Activated T-helper 1 cell treated with anti-CD3 and anti-CD28 coated beads, Interleukin-12 subunit alpha, Interleukin-12 subunit beta, Interleukin-2, Interleukin-4 antibody, amounts not matched to agents 30 ng/mL and 10 ng/mL and 1 ng/mL, durations not matched to agents 14 hours and 24 hours and 36 hours (primary cell): ENCODE measurements around the gene PTPN20. TPM values are rescaled to one million over a fixed set of nuclear protein-coding genes. Genes with fewer than 3 reads are reported as not detected.

ENCODE experiments used
- DNase-seq: peaks from one replicate; pipeline ENCODE4 v3.0.0; 2021; ENCODE audit warnings: low spot score
- H3K27ac Mint-ChIP-seq: one replicate; pipeline ENCODE4 v1.8.0; 2021; ENCODE audit warnings: mild to moderate bottlenecking, mixed read lengths
- H3K27me3 Mint-ChIP-seq: one replicate; pipeline ENCODE4 v1.8.0; 2022; ENCODE audit warnings: mild to moderate bottlenecking, moderate library complexity, mixed read lengths; ENCODE audit not compliant: insufficient read depth
- H3K36me3 Mint-ChIP-seq: one replicate; pipeline ENCODE4 v1.8.0; 2021; ENCODE audit warnings: low read depth, mixed read lengths
- H3K4me1 Mint-ChIP-seq: one replicate; pipeline ENCODE4 v1.8.0; 2021; ENCODE audit warnings: low read depth, mixed read lengths
- H3K4me3 Mint-ChIP-seq: one replicate; pipeline ENCODE4 v1.8.0; 2021; ENCODE audit warnings: mild to moderate bottlenecking, moderate library complexity, mixed read lengths
- H3K9me3 Mint-ChIP-seq: one replicate; pipeline ENCODE4 v1.8.0; 2021; ENCODE audit warnings: mixed read lengths
- intact Hi-C: fragments of 100-400 bp; cut with micrococcal nuclease; formaldehyde crosslinking; loops from one replicate; pipeline ENCODE4 v1.15.1; 2024
- total RNA-seq: library from RNA; stranded (reverse); gene quantifications from 2 replicates; pipeline ENCODE4 v1.2.3, GENCODE V29; 2022

Gene PTPN20
- total RNA-seq, 1 donor from 2014 or later: 0.21 TPM

- Mint-ChIP-seq H3K4me3 (no peak overlapping the region), H3K27me3 (peaks cover 2% of the 10 kb centered on the region), H3K27ac (no peak overlapping the region), H3K9me3 (no peaks in the 10 kb centered on the region), H3K36me3 (no peaks in the 10 kb centered on the region), H3K4me1 (peaks cover 4% of the 10 kb centered on the region)
- intact Hi-C loops: loop anchor here (5.0 kb wide), 1 partner anchor 132 kb away; no protein-coding TSS in a partner anchor
- DNase-seq: no peak
These were observed 134.2 kb downstream of the PTPN20 start for GRCh38 chr10:47045331-47045861.

DNA sequence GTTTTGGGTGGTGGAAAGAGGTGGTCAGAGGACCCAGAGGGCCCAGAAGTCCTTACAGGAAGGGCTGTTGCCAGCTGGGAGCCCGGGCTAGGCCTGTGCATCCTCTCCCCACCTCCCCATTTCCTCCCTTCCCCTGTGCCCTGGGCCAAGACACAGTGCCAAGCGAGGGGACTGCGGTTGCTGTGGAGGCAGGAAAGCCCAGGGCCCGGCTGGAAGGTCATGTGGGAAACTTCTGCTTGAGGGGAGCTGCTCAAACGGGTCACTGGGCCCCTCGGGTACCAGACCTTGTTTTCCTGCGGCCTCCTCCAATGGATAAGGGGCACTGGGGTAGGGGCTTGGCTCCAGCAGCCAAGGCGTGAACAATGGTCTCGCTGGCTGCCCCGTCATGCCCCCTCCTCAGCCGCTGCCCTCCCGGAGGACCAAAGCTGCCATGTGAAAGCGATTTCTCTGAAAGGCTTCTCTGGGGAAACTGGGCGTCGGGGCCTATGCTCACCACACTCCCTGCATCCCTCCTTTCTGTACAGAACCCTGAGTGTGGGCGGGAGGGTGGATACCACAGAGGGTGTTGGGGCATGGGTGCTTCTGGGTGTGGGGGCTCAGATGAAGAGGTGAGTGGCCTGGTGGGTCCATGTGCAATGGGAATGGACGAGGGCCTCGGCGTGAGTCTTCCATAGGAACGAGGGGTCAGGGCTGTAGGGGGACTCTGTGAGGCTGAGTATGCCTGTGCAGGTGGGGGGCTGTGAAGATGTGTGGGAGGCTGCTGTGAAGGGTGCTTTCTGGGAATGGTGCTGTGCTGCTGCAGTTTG, 135.3 kb downstream of the PTPN20 start:
- intact Hi-C loops: loop anchor here (1.0 to 5.0 kb wide), 3 partner anchors 131 to 294 kb away; no protein-coding TSS in a partner anchor
- Mint-ChIP-seq H3K9me3 (no peaks in the 10 kb centered on the region), H3K27me3 (peaks cover 2% of the 10 kb centered on the region), H3K36me3 (no peaks in the 10 kb centered on the region), H3K27ac (no peak overlapping the region), H3K4me1 (peaks cover 4% of the 10 kb centered on the region), H3K4me3 (no peak overlapping the region)
- no peak for DNase-seq

DNA sequence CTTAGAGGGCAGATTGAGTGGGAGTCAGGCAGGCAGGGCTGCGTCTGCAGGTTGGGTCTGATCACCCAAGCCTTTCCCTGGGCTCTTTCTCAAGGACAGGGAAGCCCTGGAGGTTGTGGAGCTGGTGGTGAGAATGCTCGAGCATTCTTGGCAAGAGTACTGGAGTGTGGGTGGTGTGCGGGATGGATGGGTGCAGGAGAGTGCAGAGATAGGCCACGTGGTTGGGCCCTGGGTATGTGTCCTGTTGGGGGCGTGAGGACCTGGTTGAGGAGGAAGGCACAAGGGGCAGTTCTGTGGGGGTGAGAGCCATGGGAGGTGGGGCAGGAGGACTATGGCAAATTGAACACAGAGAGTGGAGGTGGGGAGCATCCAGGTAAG, 135.9 kb downstream of the PTPN20 start:
- intact Hi-C loops: loop anchor here (1.0 to 5.0 kb wide), 3 partner anchors 130 to 293 kb away; no protein-coding TSS in a partner anchor
- H3K27ac Mint-ChIP-seq: no peak overlapping the region
- peaks cover 4% of the 10 kb centered on the region for H3K4me1 Mint-ChIP-seq
- no peak overlapping the region for H3K4me3 Mint-ChIP-seq
- H3K9me3 Mint-ChIP-seq: no peaks in the 10 kb centered on the region
- no peak for DNase-seq
- H3K36me3 Mint-ChIP-seq: no peaks in the 10 kb centered on the region
- peaks cover 2% of the 10 kb centered on the region for H3K27me3 Mint-ChIP-seq

- Mint-ChIP-seq H3K36me3 (no peaks in the 10 kb centered on the region), H3K27ac (no peak overlapping the region), H3K4me3 (no peak overlapping the region), H3K4me1 (peaks cover 4% of the 10 kb centered on the region), H3K27me3 (peaks cover 2% of the 10 kb centered on the region), H3K9me3 (no peaks in the 10 kb centered on the region)
- intact Hi-C loops: loop anchor here (1.0 to 5.0 kb wide), 3 partner anchors 129 to 292 kb away; no protein-coding TSS in a partner anchor
- DNase-seq: peak; percentile 54
These were observed 136.6 kb downstream of the PTPN20 start for GRCh38 chr10:47047577-47048525.

DNA sequence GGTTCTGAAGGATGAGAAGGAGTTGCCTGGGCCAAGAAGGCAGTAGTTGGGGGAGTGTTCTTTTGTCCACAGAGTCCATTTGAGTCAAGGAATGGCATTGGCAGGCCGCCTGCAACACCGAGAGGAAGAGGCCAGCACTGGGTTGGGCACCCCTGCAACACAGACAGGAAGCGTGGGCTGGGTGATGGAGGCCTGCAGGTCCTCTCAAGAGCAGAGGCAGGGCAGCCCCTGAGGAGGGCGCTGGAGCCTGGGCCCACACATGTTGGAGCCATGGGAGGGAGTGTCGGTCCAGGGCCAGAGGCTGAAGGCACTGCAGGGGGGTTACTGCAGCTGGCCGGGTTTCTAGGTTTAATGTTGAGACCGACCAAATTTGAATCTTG, 137.3 kb downstream of the PTPN20 start:
- peaks cover under 1% of the 10 kb centered on the region for H3K27me3 Mint-ChIP-seq
- DNase-seq: no peak
- no peaks in the 10 kb centered on the region for H3K9me3 Mint-ChIP-seq
- H3K27ac Mint-ChIP-seq: no peak overlapping the region
- intact Hi-C loops: loop anchor here (5.0 kb wide), 1 partner anchor 129 kb away; no protein-coding TSS in a partner anchor
- H3K4me1 Mint-ChIP-seq: peaks cover 4% of the 10 kb centered on the region
- H3K4me3 Mint-ChIP-seq: no peak overlapping the region
- H3K36me3 Mint-ChIP-seq: no peaks in the 10 kb centered on the region

- Mint-ChIP-seq H3K27ac (no peak overlapping the region), H3K4me1 (peaks cover 4% of the 10 kb centered on the region), H3K27me3 (no peaks in the 10 kb centered on the region), H3K36me3 (no peaks in the 10 kb centered on the region), H3K4me3 (no peak overlapping the region), H3K9me3 (no peaks in the 10 kb centered on the region)
- intact Hi-C loops: loop anchor here (5.0 kb wide), 1 partner anchor 128 kb away; no protein-coding TSS in a partner anchor
- DNase-seq: no peak
These were observed 138.0 kb downstream of the PTPN20 start for GRCh38 chr10:47049056-47049851.

- no peak for DNase-seq
- no peaks in the 10 kb centered on the region for H3K9me3 Mint-ChIP-seq
- H3K27me3 Mint-ChIP-seq: no peaks in the 10 kb centered on the region
- no peaks in the 10 kb centered on the region for H3K36me3 Mint-ChIP-seq
- H3K4me3 Mint-ChIP-seq: no peak overlapping the region
- no peak overlapping the region for H3K27ac Mint-ChIP-seq
- peaks cover 4% of the 10 kb centered on the region for H3K4me1 Mint-ChIP-seq
- intact Hi-C loops: loop anchor here (5.0 kb wide), 1 partner anchor 127 kb away; no protein-coding TSS in a partner anchor
These were observed 138.7 kb downstream of the PTPN20 start for GRCh38 chr10:47049906-47050305.

DNA sequence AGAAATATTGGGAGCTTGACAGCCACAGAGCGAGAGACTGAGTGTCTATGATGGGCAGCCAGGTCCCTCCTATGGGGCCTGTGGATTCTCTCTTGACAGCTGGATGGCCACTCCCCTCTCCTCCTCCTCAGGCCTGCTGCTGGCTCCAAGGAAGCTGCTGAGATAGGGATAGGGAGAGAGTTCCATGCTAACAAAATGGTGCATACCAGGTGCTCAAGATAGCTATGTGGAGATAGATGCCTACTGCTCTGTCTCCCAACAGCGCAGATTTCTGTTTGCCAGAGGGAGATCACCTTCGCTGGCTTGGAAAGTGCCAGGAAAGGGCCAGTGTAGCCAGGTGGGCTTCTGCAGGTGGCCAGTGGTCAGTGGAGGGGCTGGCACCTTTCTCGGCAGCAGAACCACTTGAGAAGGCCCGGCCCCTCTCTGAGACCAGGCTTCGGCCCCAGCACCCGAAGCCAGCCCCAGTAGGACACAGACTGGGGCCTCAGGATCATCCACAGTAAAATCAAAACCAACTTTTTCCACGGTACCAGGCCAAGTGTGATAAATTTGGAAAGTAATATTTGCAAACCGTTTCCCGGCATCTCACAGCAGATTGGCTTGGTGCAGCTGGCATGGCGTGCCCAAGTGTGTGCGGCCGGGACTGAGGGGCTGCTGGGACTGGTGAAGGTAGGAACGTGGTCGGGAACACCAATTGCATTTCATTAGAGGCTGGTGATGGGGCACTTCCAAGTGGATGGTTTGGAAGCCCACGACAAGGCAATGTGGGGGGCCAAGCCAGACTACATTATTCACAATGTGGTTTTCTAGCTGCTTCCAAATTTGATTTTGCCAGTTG, 139.6 kb downstream of the PTPN20 start:
- H3K4me1 Mint-ChIP-seq: peaks cover 4% of the 10 kb centered on the region
- no peak for DNase-seq
- no peaks in the 10 kb centered on the region for H3K36me3 Mint-ChIP-seq
- H3K9me3 Mint-ChIP-seq: no peaks in the 10 kb centered on the region
- intact Hi-C loops: no loop called here
- no peak overlapping the region for H3K27ac Mint-ChIP-seq
- no peak overlapping the region for H3K4me3 Mint-ChIP-seq
- no peaks in the 10 kb centered on the region for H3K27me3 Mint-ChIP-seq

- no peak overlapping the region for H3K27ac Mint-ChIP-seq
- peaks cover 4% of the 10 kb centered on the region for H3K4me1 Mint-ChIP-seq
- no peak for DNase-seq
- no peak overlapping the region for H3K4me3 Mint-ChIP-seq
- H3K27me3 Mint-ChIP-seq: no peaks in the 10 kb centered on the region
- no peaks in the 10 kb centered on the region for H3K36me3 Mint-ChIP-seq
- intact Hi-C loops: no loop called here
- no peaks in the 10 kb centered on the region for H3K9me3 Mint-ChIP-seq
These were observed 140.6 kb downstream of the PTPN20 start for GRCh38 chr10:47051741-47052238.
